Measurements from ENCODE around the gene CEACAM16.

The CEACAM16 gene

GRCh38 chr19:44726465-44726864, 27.5 kb downstream of the CEACAM16 start:
- DNase-seq, result no peak

GRCh38 chr19:44728178-44728577, 29.2 kb downstream of the CEACAM16 start:
- DNase-seq, result no peak

- no peak for DNase-seq
Observed at GRCh38 chr19:44729516-44730033, 30.6 kb downstream of the CEACAM16 start.

- no peak for DNase-seq
Observed at GRCh38 chr19:44731081-44731480, 32.1 kb downstream of the CEACAM16 start.

- no peak for DNase-seq
Observed at GRCh38 chr19:44731622-44732021, 32.7 kb downstream of the CEACAM16 start.

- no peak for DNase-seq
Observed at GRCh38 chr19:44732235-44733014, 33.5 kb downstream of the CEACAM16 start.

- no peak for DNase-seq
Observed at GRCh38 chr19:44734357-44734756, 35.4 kb downstream of the CEACAM16 start.

- DNase-seq, result no peak
Observed at GRCh38 chr19:44735011-44735410, 36.1 kb downstream of the CEACAM16 start.

GRCh38 chr19:44737238-44738071, 38.5 kb downstream of the CEACAM16 start:
- DNase-seq, result no peak

GRCh38 chr19:44738136-44738535, 39.2 kb downstream of the CEACAM16 start:
- no peak for DNase-seq

GRCh38 chr19:44738603-44739558, 39.9 kb downstream of the CEACAM16 start:
- DNase-seq, result no peak

GRCh38 chr19:44740351-44740824, 41.4 kb downstream of the CEACAM16 start:
- no peak for DNase-seq

GRCh38 chr19:44741258-44741731, 42.3 kb downstream of the CEACAM16 start:
- no peak for DNase-seq

- peak; percentile 42 for DNase-seq
Observed at GRCh38 chr19:44741841-44742329, 42.9 kb downstream of the CEACAM16 start.

- DNase-seq, result no peak
Observed at GRCh38 chr19:44742330-44743061, 43.5 kb downstream of the CEACAM16 start.

- DNase-seq, result no peak
Observed at GRCh38 chr19:44744871-44745332, 46.0 kb downstream of the CEACAM16 start.

GRCh38 chr19:44745341-44745831, 46.4 kb downstream of the CEACAM16 start:
- peak; percentile 24 for DNase-seq

- DNase-seq, result no peak
Observed at GRCh38 chr19:44745887-44746600, 47.1 kb downstream of the CEACAM16 start.

- no peak for DNase-seq
Observed at GRCh38 chr19:44746616-44746945, 47.6 kb downstream of the CEACAM16 start.

GRCh38 chr19:44746946-44747738, 48.2 kb downstream of the CEACAM16 start:
- DNase-seq, result peak; percentile 71
